H1 (cell line): ENCODE data around the gene DVL1. TPM values are rescaled to one million over a fixed set of nuclear protein-coding genes. Genes with fewer than 3 reads are reported as not detected.
A peak's percentile ranks its signal among the peaks of the same experiment; 100 is the strongest.

Source experiments
- CTBP2 ChIP-seq: IDR thresholded peaks from 2 replicates; pipeline ENCODE4 v1.7.0; 2011; ENCODE audit warnings: borderline replicate concordance, mild to moderate bottlenecking, moderate library complexity, mixed read lengths, low read length; ENCODE audit not compliant: insufficient read depth, insufficient read length
- polyA plus RNA-seq, 7 experiments: library from polyadenylated mRNA; depleted of rRNA in 3 of 7; stranded (reverse) in 5 of 7; unstranded in 2 of 7; fragments of >200 nt in 5 of 7; fragments of 200-250 nt in 2 of 7; gene quantifications; 1 replicate in 5 of 7; 2 replicates in 1 of 7; 4 replicates in 1 of 7; pipeline versions ENCODE4 v1.2.1 to v1.2.3, GENCODE V29; 2011 to 2013; ENCODE audit warnings: missing spikeins in 2 of 7, mixed read lengths in 2 of 7
- total RNA-seq: library from RNA; stranded (reverse); fragmentation: NEBNext Ultra II Directional; extraction: Animal tissue kit (Norgen Biotek cat#: 25700); gene quantifications from 2 replicates; pipeline ENCODE4 v1.2.1, GENCODE V29; 2021

Gene DVL1
- total and polyA plus RNA-seq, 2 of the 8 experiments (the other 6 are each of a cell fraction or from before 2014, with no cell fraction given): 39.4 to 58.9 TPM

DNA sequence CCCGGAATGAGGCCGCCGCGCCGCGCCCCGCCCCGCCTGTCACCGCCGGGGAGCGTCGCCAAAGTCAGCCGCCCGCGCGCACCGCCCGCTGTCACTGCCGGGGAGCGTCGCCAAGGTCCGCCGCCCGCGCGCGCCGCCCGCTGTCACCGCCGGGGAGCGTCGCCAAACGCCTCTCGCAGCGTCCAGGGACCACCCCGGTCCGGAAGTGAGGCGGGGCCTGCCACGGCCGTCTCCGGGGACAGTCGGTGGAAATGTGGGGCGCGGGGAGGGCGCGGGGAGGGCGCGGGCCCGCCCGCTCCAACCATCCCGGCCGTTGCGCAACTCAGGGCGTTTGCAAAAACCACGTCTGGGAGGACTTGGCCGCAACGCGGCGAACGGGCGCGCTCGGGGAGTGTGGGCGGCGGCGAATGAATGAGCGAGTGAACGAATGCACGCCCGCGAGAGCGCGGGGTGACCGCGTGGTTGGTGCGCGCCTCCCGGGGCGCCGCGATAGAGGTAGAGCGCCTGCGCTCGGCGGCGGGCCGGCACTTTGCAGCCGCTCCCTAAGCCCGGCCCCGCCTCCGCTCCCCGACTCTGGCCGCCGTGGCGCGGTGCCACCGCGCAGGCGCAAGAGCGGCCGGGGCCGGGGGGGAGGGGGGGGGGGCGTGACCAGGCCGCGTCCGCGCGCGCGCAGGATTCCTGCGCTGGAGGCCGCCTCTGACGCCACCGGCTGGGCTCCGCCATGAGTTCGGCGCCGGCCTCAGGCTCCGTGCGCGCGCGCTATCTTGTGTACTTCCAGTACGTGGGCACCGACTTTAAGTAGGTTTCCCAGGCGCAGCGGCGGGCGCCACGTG lies 41.1 kb downstream of the DVL1 start, which contains the start of the genes ACAP3 and PUSL1 (continued):
- peak; percentile 75 for TF ChIP-seq CTBP2
